Body of pancreas (tissue), 4 donors: ENCODE measurements around the gene UTP11. TPM values are rescaled to one million over a fixed set of nuclear protein-coding genes. Genes with fewer than 3 reads are reported as not detected.

Experiments used
- ATAC-seq: fragments of 150-250 bp; one replicate; pipeline ENCODE4 v1.9.1; 2016
- DNase-seq, 4 donors: peaks; one replicate each; pipeline ENCODE4 v3.0.0-alpha.2; 2019
- H3K27ac ChIP-seq, 4 donors: fragments of 200-600 bp; sonication (generic); 1 replicate in 3 of 4; 2 replicates in 1 of 4; pipeline versions ENCODE4 v1.5.1 to v1.6.1; 2016 to 2019; ENCODE audit warnings: mild to moderate bottlenecking in 1 of 4, mixed read lengths in 1 of 4, moderate library complexity in 1 of 4
- H3K27me3 ChIP-seq, 2 donors: fragments of 200-600 bp; sonication (generic); one replicate each; pipeline ENCODE4 v1.6.0; 2016; ENCODE audit warnings: mild to moderate bottlenecking in 1 of 2
- H3K36me3 ChIP-seq, 2 donors: fragments of 200-600 bp; sonication (generic); replicated peaks in 1 of 2; 2 replicates each; pipeline ENCODE4 v1.5.1; 2016; ENCODE audit warnings: low read depth in 2 of 2; ENCODE audit not compliant: insufficient read depth in 1 of 2
- H3K4me1 ChIP-seq: fragments of 200-600 bp; sonication (generic); one replicate; pipeline ENCODE4 v1.6.0; 2016
- H3K4me3 ChIP-seq, 2 donors: fragments of 200-600 bp; sonication (generic); 1 replicate in 1 of 2; 2 replicates in 1 of 2; pipeline ENCODE4 v1.5.1; 2016 to 2019
- H3K9me3 ChIP-seq, 3 donors: fragments of 200-600 bp; sonication (generic); 1 replicate in 2 of 3; 2 replicates in 1 of 3; pipeline ENCODE4 v1.5.1; 2016
- POLR2A ChIP-seq, 3 donors: fragments of 450-650 bp; IDR thresholded peaks; one replicate each; pipeline ENCODE4 v1.6.1; 2016; ENCODE audit warnings: antibody characterized with exemption in 3 of 3, mild to moderate bottlenecking in 2 of 3
- WGBS, 2 donors: methylation state at CpG; one replicate each; pipeline ENCODE4 v1.1.5; 2017; 5-methylcytosine and 5-hydroxymethylcytosine counted together
- intact Hi-C: fragments of 100-400 bp; cut with DNase I; formaldehyde crosslinking; loops from one replicate; pipeline ENCODE4 v1.15.1; 2023
- total RNA-seq, 2 donors: library from RNA; depleted of rRNA; stranded (reverse); fragments of >200 nt; gene quantifications; one replicate each; pipeline ENCODE4 v1.1.0, GENCODE V29; 2016
- TF ChIP-seq, protein P1 (sequence below), 7 experiments: fragments of 450-650 bp in 4 of 7; fragments of 200-600 bp in 3 of 7; sonication (generic) in 3 of 7; IDR thresholded peaks; one replicate each; pipeline ENCODE4 v1.5.1; 2016 to 2019; ENCODE audit warnings: antibody characterized with exemption in 7 of 7

Gene UTP11
- total RNA-seq, 2 donors from 2014 or later, result 10.9 to 13.2 TPM

DNA sequence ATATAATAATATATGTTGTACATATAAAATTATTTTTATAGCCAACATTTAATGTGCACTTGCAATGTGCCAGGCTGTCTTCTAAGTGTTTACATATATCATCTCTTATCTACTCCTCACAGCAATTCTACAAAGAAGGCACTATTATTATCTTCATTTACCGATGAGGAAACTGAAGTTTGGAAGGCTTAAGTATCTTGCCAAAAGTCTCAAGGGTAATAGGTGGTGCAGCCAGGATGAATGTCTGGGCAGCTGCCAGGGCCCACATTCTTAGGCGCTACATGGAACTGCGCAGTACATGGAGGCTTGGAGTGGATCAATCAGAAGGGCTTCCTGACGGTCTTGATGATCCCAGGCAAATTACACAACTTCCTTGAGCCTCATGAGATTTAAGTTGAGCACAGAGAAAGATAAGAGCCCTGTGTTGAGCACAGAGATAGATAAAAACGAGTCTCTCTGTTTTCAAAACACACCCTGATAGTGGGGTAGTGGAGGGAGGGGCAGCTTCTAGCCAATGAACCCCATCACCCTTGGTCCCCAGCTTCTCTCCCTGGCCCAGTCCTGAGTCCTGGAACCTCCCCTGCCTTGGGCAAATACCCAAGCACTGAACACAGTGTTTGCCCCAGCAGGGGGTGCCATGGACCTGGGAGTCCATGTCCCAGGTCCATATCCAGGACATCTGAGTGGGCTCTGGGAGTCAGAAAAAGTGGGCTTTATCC, 24.8 kb downstream of the UTP11 start:
- 57 to 62% methylated on average over 5 of the region's 5 CpGs for WGBS, 2 donors
- Histone ChIP-seq H3K27me3 (no peaks in the 10 kb centered on the region), H3K4me1 (no peaks in the 10 kb centered on the region), H3K36me3 (no peaks in the 10 kb centered on the region), H3K4me3 (no peak overlapping the region), H3K27ac (no peak overlapping the region), H3K9me3 (no peaks in the 10 kb centered on the region)
- DNase-seq (peak in 1 of 4 donors; percentile 30), ATAC-seq (no peak)
- intact Hi-C loops, result loop anchor here (10.0 kb wide), 1 partner anchor 797 kb away; no protein-coding TSS in a partner anchor
- TF ChIP-seq, protein P1, sequence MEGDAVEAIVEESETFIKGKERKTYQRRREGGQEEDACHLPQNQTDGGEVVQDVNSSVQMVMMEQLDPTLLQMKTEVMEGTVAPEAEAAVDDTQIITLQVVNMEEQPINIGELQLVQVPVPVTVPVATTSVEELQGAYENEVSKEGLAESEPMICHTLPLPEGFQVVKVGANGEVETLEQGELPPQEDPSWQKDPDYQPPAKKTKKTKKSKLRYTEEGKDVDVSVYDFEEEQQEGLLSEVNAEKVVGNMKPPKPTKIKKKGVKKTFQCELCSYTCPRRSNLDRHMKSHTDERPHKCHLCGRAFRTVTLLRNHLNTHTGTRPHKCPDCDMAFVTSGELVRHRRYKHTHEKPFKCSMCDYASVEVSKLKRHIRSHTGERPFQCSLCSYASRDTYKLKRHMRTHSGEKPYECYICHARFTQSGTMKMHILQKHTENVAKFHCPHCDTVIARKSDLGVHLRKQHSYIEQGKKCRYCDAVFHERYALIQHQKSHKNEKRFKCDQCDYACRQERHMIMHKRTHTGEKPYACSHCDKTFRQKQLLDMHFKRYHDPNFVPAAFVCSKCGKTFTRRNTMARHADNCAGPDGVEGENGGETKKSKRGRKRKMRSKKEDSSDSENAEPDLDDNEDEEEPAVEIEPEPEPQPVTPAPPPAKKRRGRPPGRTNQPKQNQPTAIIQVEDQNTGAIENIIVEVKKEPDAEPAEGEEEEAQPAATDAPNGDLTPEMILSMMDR (IDR thresholded peaks at IDR 0.05), result peak in 3 of 7 experiments; percentile 12 to 21 (median 19)
- no peak for TF ChIP-seq POLR2A (IDR thresholded peaks at IDR 0.05)

DNA sequence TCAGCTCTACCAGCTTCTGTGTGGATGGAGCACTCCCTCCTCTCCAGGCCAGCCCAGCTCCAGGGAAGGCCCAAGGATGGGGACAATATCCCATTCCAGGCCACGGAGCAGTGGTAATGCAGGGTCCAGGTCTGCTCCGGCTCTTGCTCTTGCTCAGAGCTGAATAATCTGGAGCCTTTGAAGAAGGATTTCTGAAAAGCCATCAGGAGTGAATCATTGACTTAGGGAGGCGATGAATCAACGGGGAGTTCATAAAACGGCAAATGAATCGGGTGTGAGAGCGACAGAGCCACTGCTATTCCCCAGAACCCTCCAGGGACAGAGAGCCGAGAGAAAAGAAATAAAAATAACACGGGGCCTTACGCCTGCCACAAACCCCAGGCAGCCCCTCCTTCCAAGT, 26.3 kb downstream of the UTP11 start:
- Histone ChIP-seq H3K4me1 (no peaks in the 10 kb centered on the region), H3K9me3 (no peaks in the 10 kb centered on the region), H3K27ac (no peak overlapping the region), H3K27me3 (peaks cover 0 to 8% of the 10 kb centered on the region in 2 donors), H3K4me3 (no peak overlapping the region), H3K36me3 (no peaks in the 10 kb centered on the region)
- intact Hi-C loops, result loop anchor here (10.0 kb wide), 1 partner anchor 796 kb away; no protein-coding TSS in a partner anchor
- TF ChIP-seq, protein P1 (IDR thresholded peaks at IDR 0.05), result no peak
- ATAC-seq (no peak), DNase-seq (no peak)
- WGBS, 2 donors, result 48 to 53% methylated on average over 9 to 10 of the region's 10 CpGs

DNA sequence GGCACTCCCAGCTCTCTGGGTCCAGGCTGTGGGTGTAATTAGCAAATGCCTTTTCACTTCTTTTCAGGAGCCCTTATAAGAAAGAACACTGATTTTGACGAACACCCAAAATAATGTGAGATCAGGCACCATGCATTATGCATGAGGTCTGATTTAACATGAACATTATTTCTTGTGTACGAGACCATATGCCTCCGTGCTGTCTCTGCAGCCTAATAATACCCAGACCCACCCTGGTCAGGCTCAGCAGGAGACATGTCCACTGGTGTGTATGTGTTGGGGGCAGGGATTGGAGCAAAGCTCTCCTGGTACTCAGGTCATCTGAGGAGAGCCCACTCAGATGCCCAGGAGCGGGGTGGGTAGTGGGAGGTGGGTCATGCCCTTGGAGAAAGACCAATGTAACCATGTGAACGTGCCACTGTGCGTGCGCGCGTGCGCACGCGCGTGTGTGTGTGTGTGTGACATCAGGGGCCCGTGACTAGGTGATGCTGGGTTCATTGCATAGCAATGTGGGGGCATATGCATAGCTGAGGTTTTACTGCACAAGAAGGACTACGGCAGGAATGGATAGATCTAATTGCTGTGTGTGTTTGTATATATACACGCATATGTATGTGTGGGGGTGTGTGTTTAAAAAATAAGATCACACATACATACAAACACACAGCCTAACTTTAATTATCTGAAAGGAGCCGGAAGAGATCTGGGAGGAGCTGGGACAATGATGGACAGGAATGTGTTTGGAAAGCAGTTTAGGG, 27.0 kb downstream of the UTP11 start:
- no peak for DNase-seq
- Histone ChIP-seq H3K9me3 (no peaks in the 10 kb centered on the region), H3K4me1 (peaks cover 5% of the 10 kb centered on the region), H3K36me3 (no peaks in the 10 kb centered on the region), H3K4me3 (no peak overlapping the region), H3K27ac (no peak overlapping the region), H3K27me3 (peaks cover 0 to 14% of the 10 kb centered on the region in 2 donors)
- 75 to 81% methylated on average over 17 of the region's 17 CpGs for WGBS, 2 donors
- TF ChIP-seq POLR2A (IDR thresholded peaks at IDR 0.05), result no peak
- TF ChIP-seq, protein P1 (IDR thresholded peaks at IDR 0.05), result no peak
- intact Hi-C loops, result loop anchor here (10.0 kb wide), 1 partner anchor 795 kb away; no protein-coding TSS in a partner anchor
- no peak for ATAC-seq

DNA sequence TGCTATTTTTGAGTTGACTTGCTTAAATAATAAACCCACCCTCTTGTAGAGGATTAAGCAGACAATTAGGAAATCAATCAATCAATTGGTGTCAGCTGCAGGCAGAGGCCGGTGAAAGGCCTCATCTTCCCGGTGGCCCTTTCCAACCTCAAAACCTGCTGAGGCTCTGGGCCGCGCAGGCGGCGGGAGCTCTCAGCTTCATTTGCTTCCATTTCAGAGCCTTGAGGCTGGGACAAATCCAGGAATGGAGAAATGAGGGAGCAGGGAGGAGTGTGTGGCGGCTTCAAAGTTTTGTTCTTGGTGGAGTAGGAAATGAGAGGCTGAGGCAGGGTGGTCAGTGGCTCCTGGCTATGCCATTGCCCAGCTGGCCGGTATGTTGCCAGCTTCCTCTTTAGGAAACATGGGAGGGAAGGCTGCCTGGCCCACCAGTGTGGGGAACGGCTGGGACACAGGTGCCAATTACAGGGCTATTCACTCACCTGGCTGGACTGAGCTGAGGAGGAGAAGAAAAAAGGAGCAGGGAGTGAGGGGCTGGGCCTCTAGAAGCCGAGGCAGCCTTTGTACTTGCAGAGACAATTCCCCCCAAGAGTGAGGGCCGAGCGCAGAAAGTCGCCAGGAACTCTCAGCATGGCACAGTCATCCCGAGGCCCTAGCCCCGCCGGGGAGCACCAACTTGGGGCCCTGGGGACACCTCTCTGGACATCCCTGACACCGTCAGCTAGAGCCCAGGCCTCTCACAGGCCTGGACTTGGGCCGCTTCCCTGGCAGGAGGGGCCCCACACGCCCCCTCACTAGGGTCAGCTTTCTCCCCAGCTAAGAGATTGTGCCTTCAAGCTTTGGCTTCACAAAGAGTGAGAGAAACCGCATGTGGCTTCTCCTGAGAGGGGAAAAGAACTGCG, 29.7 kb downstream of the UTP11 start:
- TF ChIP-seq POLR2A (IDR thresholded peaks at IDR 0.05), result no peak
- TF ChIP-seq, protein P1 (IDR thresholded peaks at IDR 0.05), result no peak
- Histone ChIP-seq H3K36me3 (no peaks in the 10 kb centered on the region), H3K4me3 (no peak overlapping the region), H3K4me1 (peaks cover 21% of the 10 kb centered on the region), H3K27me3 (peaks cover 0 to 29% of the 10 kb centered on the region in 2 donors), H3K27ac (no peak overlapping the region), H3K9me3 (no peaks in the 10 kb centered on the region)
- 82 to 84% methylated on average over 19 to 21 of the region's 21 CpGs for WGBS, 2 donors
- DNase-seq, result no peak
- intact Hi-C loops, result no loop called here
- no peak for ATAC-seq
